ENCODE results near the gene SPECC1.
"Not testable (repeated sequence)": the region's sequence is repeated elsewhere in the genome, so short reads cannot be mapped to it uniquely, and the experiment has no call there.

Gene SPECC1

DNA sequence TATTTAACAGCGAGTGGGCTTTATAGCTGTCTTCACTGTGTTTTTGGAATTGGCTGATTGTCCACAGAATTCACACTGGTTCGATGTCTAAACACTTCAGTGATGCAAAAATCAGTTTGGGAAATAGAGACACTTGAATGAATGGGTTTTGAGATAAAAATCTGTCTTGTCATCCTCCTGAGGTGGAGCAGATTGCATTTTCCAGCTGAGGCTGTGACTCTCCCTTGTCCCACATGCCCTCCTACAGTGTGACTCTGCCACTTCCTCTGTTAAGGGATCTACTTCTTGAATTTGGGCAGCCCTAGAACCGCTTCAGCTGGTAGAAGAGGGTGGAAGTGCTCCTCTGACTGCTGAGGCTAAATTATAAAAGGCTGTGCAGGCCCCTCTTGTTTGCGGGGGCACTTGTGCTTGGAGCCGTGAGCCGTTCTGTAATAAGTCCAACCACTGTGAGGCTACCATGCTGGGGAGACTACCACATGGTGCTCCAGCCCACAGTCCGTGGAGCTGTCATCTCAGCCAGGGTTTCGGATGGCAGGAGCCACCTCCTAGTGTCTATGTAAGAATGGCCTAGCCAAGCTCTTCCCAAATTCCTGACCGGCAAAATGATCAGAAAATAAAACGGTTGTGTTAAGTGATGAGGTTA lies 175.9 kb downstream of the SPECC1 start:
- no peak for DNase-seq

GRCh38 chr17:20187049-20187448 lies 177.9 kb downstream of the SPECC1 start:
- no peak for DNase-seq

GRCh38 chr17:20189302-20189701 lies 180.1 kb downstream of the SPECC1 start:
- no peak for DNase-seq

DNA sequence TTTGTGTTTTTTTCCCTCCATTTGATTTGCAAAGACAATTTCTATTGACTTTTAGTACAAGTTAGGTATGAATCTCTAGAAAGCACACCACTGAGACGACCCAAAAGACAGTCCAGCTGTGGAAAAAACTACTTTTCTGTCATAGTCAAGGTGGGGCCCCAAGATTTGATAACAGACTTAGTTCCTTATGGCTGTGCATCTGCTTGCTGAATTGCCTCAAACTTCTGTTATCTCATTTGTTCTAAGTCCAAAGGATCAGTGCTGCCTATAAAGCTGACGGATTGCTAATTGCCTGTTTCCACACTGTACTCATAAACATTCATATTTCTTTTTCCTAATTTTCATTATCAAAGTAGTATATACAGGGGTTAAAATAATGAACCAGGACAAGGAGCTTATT lies 180.8 kb downstream of the SPECC1 start:
- DNase-seq: no peak

DNA sequence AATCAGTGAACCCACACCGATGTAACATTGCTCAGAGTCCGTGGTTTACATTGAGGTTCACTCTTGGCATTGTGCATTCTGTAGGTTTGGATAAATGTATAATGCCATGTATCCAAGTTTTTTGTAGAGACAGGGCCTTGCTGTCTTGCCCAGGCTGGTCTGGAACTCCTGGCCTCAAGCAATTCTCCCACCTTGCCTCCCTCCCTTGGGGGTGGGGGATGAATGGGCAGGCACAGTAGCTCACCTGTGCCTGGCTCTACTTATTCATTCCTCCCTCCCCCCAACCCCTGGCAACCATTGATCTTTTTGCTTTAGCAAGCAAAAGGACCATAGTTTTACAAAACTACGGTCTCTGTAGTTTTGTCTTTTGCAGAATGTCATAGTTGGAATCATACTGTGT lies 181.4 kb downstream of the SPECC1 start:
- no peak for DNase-seq

DNA sequence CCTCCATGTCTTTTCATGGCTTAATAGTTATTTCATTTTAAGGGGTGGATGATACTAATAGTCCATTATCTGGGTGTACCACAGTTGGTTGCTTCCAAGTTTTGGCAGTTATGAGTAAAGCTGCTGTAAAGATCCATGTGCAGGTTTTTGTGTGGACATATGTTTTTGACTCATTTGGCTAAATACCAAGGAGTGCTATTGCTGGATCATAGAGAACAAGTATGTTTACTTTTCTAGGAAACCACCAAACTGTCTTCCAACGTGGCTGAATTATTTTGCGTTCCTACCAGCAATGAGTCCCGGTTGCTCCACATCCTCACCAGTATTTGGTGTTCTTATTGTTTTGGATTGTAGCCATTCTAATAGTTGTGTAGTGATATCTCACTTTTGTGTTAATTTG lies 181.9 kb downstream of the SPECC1 start:
- DNase-seq: no peak

DNA sequence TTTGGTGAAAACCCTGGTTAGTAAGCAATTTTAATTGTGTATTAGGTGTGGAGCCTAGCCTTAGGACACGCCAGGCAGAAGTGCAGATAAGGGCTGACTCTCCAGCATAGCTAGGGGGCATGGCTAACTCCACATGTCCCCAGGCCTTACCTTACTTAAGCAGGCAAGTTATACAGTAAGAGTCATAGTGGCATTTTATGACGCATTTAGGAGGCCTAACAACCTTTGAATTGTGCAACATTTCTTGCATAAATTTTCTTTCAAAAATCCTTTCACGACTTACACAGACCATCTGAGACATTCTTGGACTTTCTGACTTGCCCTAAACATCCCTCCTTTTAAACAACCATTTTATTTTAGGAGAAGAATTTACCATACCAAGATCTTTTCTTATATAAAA lies 187.1 kb downstream of the SPECC1 start:
- DNase-seq: not testable (repeated sequence)

GRCh38 chr17:20197272-20197926 lies 188.2 kb downstream of the SPECC1 start:
- no peak for DNase-seq

DNA sequence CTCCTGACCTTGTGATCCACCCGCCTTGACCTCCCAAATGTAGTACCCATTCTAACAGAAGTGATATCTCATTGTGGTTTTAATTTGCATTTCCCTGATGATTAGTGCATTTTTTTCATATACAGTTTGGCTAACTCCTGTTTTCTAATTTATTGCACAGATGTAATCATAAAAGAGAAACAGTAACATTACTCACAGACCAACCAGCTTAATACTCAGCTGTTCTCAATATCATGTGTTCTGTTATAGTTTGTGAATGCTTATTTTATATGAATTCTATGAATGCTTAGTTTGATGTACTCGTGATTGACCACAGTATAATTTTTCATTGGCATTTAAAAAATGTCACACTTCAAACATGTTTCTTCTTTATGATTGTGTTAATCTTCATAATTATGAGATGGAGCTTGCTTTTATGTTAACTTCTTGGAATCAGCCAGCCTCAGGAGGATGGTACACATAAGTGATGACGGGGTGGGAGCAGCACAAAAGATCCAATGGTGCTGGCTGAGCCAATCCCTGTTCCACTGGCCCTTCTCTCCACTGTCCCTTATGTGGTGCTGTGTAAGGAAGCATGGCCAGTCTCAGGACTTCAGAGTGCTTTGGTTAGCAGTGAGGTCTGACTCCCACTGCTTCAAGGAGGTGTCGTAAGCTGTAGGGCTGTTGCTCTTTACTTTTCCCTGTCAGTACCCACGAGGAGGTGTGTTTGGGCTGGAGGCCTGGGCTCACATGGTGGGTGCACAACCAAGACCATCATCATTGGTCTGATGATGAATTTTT lies 191.0 kb downstream of the SPECC1 start:
- no peak for DNase-seq

GRCh38 chr17:20200865-20201458 lies 191.8 kb downstream of the SPECC1 start:
- DNase-seq: no peak

- no peak for DNase-seq
Measured at GRCh38 chr17:20202141-20202621, 193.0 kb downstream of the SPECC1 start.

GRCh38 chr17:20203018-20203417 lies 193.9 kb downstream of the SPECC1 start:
- no peak for DNase-seq

- no peak for DNase-seq
Measured at GRCh38 chr17:20203761-20204263, 194.7 kb downstream of the SPECC1 start.

- no peak for DNase-seq
Measured at GRCh38 chr17:20205609-20206008, 196.4 kb downstream of the SPECC1 start.

- no peak for DNase-seq
Measured at GRCh38 chr17:20206068-20206467, 196.9 kb downstream of the SPECC1 start.

DNA sequence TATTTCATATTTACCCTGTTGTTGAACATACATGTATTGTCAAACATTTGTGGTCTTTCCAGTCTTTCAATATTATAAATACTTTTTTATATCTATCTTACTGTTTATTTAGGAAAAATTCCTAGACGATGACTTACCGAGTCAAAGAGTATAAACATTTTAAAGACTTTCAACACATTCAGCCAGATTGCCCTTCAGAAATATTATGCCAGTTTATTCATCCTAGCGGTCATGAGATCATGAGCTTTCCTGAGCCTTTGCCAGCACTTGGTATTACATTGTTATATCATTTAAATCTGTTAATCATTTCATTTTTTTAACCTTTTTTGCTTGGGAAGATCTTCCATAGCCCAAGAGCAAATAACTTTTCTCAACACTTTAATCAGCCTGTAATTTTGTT lies 197.4 kb downstream of the SPECC1 start:
- DNase-seq: no peak

DNA sequence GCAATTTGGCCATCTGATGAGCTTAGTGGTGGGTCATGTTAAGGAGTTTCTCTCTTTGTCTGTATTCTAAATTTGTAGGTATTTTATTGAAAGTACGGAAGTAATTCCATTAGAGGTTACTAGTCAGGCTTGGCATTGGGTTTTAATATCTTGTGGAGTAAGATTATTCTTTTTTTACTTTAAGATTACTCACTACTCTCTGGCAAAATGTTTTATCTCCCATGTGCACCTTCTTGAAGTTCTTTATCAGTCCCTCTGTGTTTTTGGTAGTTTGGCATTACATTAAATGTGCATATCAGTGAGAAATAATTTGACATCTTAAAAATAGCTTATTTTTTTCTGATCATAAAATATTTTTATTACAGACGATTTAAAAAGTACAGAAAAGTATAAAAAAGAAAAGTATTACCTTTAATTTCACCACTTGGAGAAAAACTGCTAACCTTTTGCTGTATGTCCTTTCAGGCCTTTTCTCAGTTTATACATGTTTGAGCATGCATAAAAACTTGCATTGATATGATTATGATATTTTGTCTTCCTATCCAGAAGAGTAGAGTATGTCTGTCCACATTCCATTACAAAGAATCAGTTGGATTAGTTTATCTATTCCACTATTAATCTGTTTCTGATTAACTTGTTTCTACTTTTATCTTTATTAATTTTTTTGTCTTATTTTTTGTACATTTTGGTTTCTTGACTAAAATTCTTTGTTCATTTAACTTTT lies 198.3 kb downstream of the SPECC1 start:
- DNase-seq: no peak

- DNase-seq: no peak
Measured at GRCh38 chr17:20208717-20209116, 199.6 kb downstream of the SPECC1 start.

DNA sequence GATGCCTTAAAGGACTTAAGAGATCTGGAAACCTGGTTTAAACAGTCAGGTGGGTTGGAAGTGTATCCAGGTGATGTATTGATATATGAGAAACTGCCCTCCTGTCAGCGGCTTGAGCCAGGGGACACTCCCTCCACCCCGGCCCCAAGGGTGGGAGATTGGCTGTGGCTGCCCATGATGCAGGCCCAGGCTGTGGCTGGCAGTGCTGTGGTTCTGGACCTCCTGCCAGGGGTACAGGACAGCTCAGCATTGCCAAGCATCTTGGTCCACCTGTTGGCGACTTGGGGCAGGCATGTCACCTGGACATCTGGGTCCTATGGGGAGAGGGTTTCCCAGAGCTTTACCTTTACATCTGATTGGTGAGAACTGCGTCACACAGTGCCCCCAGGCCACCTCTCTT lies 201.0 kb downstream of the SPECC1 start:
- DNase-seq: no peak

DNA sequence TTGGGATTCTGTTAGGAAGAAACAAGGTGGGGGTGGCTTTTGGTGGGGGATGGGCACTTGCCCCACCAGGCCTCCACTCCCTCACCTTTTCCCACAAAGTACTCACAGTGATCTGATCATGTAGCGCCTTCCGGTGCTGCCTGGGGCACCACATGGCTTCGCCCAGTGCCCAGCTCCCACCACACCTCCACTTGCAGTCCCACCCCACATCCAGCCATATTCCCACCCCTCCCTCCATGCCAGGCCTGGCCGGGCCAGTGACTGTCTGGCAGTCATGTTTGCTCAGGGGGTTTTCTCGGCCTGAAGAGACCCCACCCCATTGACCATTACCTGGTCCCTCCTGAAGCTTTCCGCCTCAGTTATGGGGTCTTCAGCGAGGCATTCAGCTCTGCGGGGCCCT lies 201.5 kb downstream of the SPECC1 start:
- DNase-seq: no peak

DNA sequence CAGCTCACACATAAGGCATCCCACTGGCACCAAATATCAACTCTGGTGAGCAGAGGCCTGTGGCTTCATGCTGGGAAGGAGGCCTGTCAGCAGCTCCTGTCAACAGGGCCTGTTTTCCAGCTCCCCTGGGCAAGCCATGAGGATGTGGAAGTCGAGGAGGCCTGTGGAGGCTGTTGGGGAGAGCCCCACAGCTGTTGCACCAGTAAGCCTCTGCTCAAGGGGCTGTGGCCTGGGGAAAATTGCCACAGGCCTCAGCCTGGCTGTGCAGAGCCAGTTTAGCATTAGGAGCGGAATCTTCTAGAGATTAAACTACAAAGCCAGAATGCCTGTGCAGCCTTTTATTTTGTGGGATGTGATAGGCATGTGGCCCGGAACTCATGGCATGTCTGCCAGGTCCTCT lies 202.1 kb downstream of the SPECC1 start:
- DNase-seq: no peak

- no peak for DNase-seq
Measured at GRCh38 chr17:20213449-20213848, 204.3 kb downstream of the SPECC1 start.

DNA sequence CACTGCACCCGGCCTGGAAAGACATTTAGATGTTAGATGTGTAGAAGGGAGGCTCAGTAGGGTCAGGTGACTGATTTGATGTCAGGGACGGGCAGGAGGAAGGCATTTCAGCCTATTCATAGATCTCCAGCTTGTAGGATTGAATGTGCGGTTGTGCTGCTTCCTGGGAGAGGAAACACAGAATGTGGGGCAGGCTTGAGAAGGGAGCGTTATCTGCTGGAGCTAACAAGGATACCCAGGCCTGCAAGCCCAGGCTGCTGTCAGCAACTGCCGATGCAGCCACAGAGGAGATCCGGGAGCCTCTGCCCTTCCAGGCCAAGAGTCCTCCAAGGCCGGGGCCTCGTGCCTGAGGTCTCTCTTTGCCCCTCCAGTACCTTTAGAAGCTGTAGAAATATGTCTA lies 205.6 kb downstream of the SPECC1 start:
- DNase-seq: no peak

Measured in activated CD4-positive, alpha-beta T cell treated with anti-CD3 and anti-CD28 coated beads, Interleukin-2, amount 50 U/mL, for 4 hours (primary cell).